Neural progenitor cell (in vitro differentiated cells): ENCODE data around the gene ZNF574.

Source experiments
- EZH2 ChIP-seq: fragments of 200-600 bp; sonication (generic); IDR thresholded peaks from 2 replicates; pipeline ENCODE4 v1.6.1; 2017; ENCODE audit warnings: antibody characterized with exemption, mild to moderate bottlenecking, moderate library complexity
- EZH2phosphoT487 ChIP-seq: fragments of 200-600 bp; sonication (generic); IDR thresholded peaks from 2 replicates; pipeline ENCODE4 v1.6.1; 2017; ENCODE audit warnings: antibody characterized with exemption
- TF ChIP-seq, protein P1 (sequence below): fragments of 200-600 bp; sonication (generic); IDR thresholded peaks from 2 replicates; pipeline ENCODE4 v1.5.1; 2017; ENCODE audit warnings: antibody characterized with exemption, mild to moderate bottlenecking

DNA sequence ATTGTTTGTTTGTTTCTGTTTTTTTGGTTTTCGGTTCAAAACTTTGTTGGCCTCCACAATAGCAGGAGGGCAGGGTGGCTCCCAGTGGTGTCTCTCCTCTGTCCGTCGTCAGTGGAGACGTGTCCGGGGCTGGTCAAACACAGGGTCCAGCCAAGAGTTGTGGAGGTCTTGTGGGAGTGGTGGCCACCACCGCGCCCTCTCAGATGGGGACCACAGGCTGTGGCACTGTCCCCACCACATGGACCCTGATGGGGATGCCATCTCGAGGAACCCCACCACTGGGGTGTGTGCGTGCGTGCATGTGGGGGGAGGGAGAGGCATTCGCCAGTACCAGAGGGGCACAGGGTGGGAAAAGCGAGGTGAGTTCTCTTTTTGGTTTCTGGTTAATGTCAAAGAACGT is 13.8 kb downstream of the ZNF574 start:
- no peak for TF ChIP-seq EZH2
- TF ChIP-seq EZH2phosphoT487, result no peak
- TF ChIP-seq, protein P1, sequence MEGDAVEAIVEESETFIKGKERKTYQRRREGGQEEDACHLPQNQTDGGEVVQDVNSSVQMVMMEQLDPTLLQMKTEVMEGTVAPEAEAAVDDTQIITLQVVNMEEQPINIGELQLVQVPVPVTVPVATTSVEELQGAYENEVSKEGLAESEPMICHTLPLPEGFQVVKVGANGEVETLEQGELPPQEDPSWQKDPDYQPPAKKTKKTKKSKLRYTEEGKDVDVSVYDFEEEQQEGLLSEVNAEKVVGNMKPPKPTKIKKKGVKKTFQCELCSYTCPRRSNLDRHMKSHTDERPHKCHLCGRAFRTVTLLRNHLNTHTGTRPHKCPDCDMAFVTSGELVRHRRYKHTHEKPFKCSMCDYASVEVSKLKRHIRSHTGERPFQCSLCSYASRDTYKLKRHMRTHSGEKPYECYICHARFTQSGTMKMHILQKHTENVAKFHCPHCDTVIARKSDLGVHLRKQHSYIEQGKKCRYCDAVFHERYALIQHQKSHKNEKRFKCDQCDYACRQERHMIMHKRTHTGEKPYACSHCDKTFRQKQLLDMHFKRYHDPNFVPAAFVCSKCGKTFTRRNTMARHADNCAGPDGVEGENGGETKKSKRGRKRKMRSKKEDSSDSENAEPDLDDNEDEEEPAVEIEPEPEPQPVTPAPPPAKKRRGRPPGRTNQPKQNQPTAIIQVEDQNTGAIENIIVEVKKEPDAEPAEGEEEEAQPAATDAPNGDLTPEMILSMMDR, result no peak
